HCT116 (cell line): ENCODE results near the gene MCF2L. TPM values are rescaled to one million over a fixed set of nuclear protein-coding genes. Genes with fewer than 3 reads are reported as not detected.

Experiments used
- ATAC-seq: fragments of 200-7000 bp; cut with Tn5 transposase; 2 replicates; pipeline ENCODE4 v1.9.1; 2020; ENCODE audit warnings: mild to moderate bottlenecking, moderate library complexity
- BruUV-seq: library from RNA; stranded (reverse); fragments of 400-500 nt; replicated peaks from 2 replicates; lab custom pipeline; 2021; lab: Mats Ljungman, UMichigan
- CTCF ChIA-PET: fragments of 300-600 bp; sonication (Branson Sonifier 250); formaldehyde crosslinking; loops from one replicate; lab custom pipeline; 2021; ENCODE audit warnings: antibody characterized with exemption; lab: Charles Lee
- POLR2A ChIA-PET: fragments of 300-600, 350-600 bp; sonication (Branson Sonifier 250); formaldehyde crosslinking; loops from one replicate; lab custom pipeline; 2021; ENCODE audit warnings: antibody characterized with exemption; lab: Charles Lee
- RAD21 ChIA-PET, 2 experiments: fragments of 300-600 bp; sonication (Branson Sonifier 250); formaldehyde crosslinking; loops; one replicate each; lab custom pipeline; 2023; ENCODE audit warnings: low total read pairs in 2 of 2; ENCODE audit not compliant: uncharacterized antibody in 2 of 2, unreplicated experiment in 2 of 2, low non-redundant PET in 1 of 2; lab: Charles Lee
- DNase-seq: peaks from one replicate; pipeline ENCODE4 v3.0.0-alpha.2; 2010; ENCODE audit warnings: low read depth, low spot score
- H2AFZ ChIP-seq: fragments of 200-600 bp; shearing (Covaris generic), sonication (generic); 2 replicates; pipeline ENCODE4 v1.6.1; 2017; ENCODE audit warnings: low read depth, mixed run types, mixed read lengths, antibody characterized with exemption, low read length; ENCODE audit not compliant: poor library complexity, severe bottlenecking
- H3K27ac ChIP-seq: 2 replicates; pipeline ENCODE4 v1.5.1; 2012; ENCODE audit warnings: low read depth, low read length
- H3K27me3 ChIP-seq: fragments of 200-600 bp; sonication (generic); 2 replicates; pipeline ENCODE4 v1.6.1; 2016; ENCODE audit warnings: mixed run types, low read length, mixed read lengths; ENCODE audit not compliant: insufficient read depth
- H3K36me3 ChIP-seq, 2 experiments: fragments of 200-500 bp in 1 of 2; fragments of 200-600 bp in 1 of 2; sonication (Bioruptor generic) in 1 of 2; sonication (generic) in 1 of 2; 2 replicates each; pipeline versions ENCODE4 v1.5.1 to v1.6.1; 2014 to 2016; ENCODE audit warnings: low read length in 2 of 2, inconsistent platforms in 1 of 2, mixed read lengths in 1 of 2, mixed run types in 1 of 2; ENCODE audit not compliant: insufficient read depth in 2 of 2, control insufficient read depth in 1 of 2
- H3K4me1 ChIP-seq, 2 experiments: fragments of 200-600 bp in 1 of 2; sonication (generic) in 1 of 2; 2 replicates each; pipeline versions ENCODE4 v1.5.1 to v1.6.1; 2012 to 2017; ENCODE audit warnings: low read length in 2 of 2, inconsistent platforms in 1 of 2, mild to moderate bottlenecking in 1 of 2, mixed read lengths in 1 of 2, mixed run types in 1 of 2, moderate library complexity in 1 of 2; ENCODE audit not compliant: insufficient read depth in 2 of 2, control insufficient read depth in 1 of 2
- H3K4me2 ChIP-seq: fragments of 200-600 bp; sonication (generic); 2 replicates; pipeline ENCODE4 v1.6.1; 2017; ENCODE audit warnings: mixed run types, low read length, mixed read lengths
- H3K4me3 ChIP-seq, 2 experiments: fragments of 200-600 bp in 1 of 2; sonication (generic) in 1 of 2; replicated peaks in 1 of 2; 2 replicates each; pipeline ENCODE4 v1.5.1; 2011 to 2016; ENCODE audit warnings: low read length in 2 of 2, control low read depth in 1 of 2, low read depth in 1 of 2, mild to moderate bottlenecking in 1 of 2, mixed read lengths in 1 of 2, mixed run types in 1 of 2
- H3K79me2 ChIP-seq: fragments of 200-600 bp; sonication (generic); 2 replicates; pipeline ENCODE4 v1.6.1; 2017; ENCODE audit warnings: mild to moderate bottlenecking, mixed run types, low read length, moderate library complexity, mixed read lengths; ENCODE audit not compliant: insufficient read depth
- H3K9ac ChIP-seq: fragments of 200-600 bp; sonication (generic); 2 replicates; pipeline ENCODE4 v1.6.1; 2016; ENCODE audit warnings: low read length, mixed read lengths
- H3K9me2 ChIP-seq: fragments of 200-600 bp; sonication (generic), shearing (Covaris generic); 2 replicates; pipeline ENCODE4 v1.6.1; 2017; ENCODE audit warnings: mixed run types, mild to moderate bottlenecking, moderate library complexity; ENCODE audit not compliant: insufficient read depth
- H3K9me3 ChIP-seq, 2 experiments: fragments of 200-500 bp in 1 of 2; fragments of 200-600 bp in 1 of 2; sonication (Bioruptor generic) in 1 of 2; sonication (generic) in 1 of 2; 2 replicates each; pipeline ENCODE4 v1.6.1; 2014 to 2017; ENCODE audit warnings: low read length in 2 of 2, mixed read lengths in 2 of 2, inconsistent platforms in 1 of 2, low read depth in 1 of 2, mild to moderate bottlenecking in 1 of 2, mixed run types in 1 of 2, moderate library complexity in 1 of 2; ENCODE audit not compliant: control insufficient read depth in 1 of 2, insufficient read depth in 1 of 2
- H4K20me1 ChIP-seq: fragments of 200-600 bp; sonication (generic), shearing (Covaris generic); 2 replicates; pipeline ENCODE4 v1.6.1; 2017; ENCODE audit warnings: mixed run types, mild to moderate bottlenecking, moderate library complexity; ENCODE audit not compliant: insufficient read depth
- CBX3 ChIP-seq: IDR thresholded peaks from 2 replicates; pipeline ENCODE4 v1.6.1; 2012; ENCODE audit warnings: low read depth
- EGR1 ChIP-seq: IDR thresholded peaks from 2 replicates; pipeline ENCODE4 v1.6.1; 2012; ENCODE audit warnings: low read depth
- ELF1 ChIP-seq: IDR thresholded peaks from 2 replicates; pipeline ENCODE4 v1.6.1; 2012; ENCODE audit warnings: low read depth, borderline replicate concordance
- EZH2phosphoT487 ChIP-seq: fragments of 200-600 bp; IDR thresholded peaks from 2 replicates; pipeline ENCODE4 v1.6.1; 2018; ENCODE audit warnings: antibody characterized with exemption, borderline replicate concordance
- JUND ChIP-seq: IDR thresholded peaks from 2 replicates; pipeline ENCODE4 v1.6.1; 2012
- POLR2AphosphoS5 ChIP-seq: IDR thresholded peaks from 2 replicates; pipeline ENCODE4 v1.6.1; 2011; ENCODE audit warnings: mild to moderate bottlenecking, low read depth, low read length, moderate library complexity
- RAD21 ChIP-seq: IDR thresholded peaks from 2 replicates; pipeline ENCODE4 v1.6.1; 2012; ENCODE audit warnings: low read depth, mild to moderate bottlenecking
- SIN3A ChIP-seq: IDR thresholded peaks from 2 replicates; pipeline ENCODE4 v1.6.1; 2012; ENCODE audit warnings: low read depth
- SP1 ChIP-seq: IDR thresholded peaks from 2 replicates; pipeline ENCODE4 v1.6.1; 2012; ENCODE audit warnings: low read depth
- SRF ChIP-seq: IDR thresholded peaks from 2 replicates; pipeline ENCODE4 v1.6.1; 2012; ENCODE audit warnings: low read depth
- TCF7L2 ChIP-seq: IDR thresholded peaks from 2 replicates; pipeline ENCODE4 v1.7.0; 2011; ENCODE audit warnings: borderline replicate concordance, inconsistent platforms; ENCODE audit not compliant: insufficient read depth, insufficient read length; ENCODE audit errors: extremely low read depth
- YY1 ChIP-seq: IDR thresholded peaks from 2 replicates; pipeline ENCODE4 v1.6.1; 2011; ENCODE audit warnings: low read length, low read depth, moderate library complexity, mild to moderate bottlenecking; ENCODE audit not compliant: insufficient replicate concordance; ENCODE audit errors: extremely low read depth
- intact Hi-C: fragments of 100-400 bp; cut with micrococcal nuclease; formaldehyde crosslinking; loops from 2 replicates; pipeline ENCODE4 v1.10.0; 2022
- total RNA-seq: library from RNA; stranded (reverse); gene quantifications from one replicate; pipeline ENCODE4 v1.2.1, GENCODE V29; 2021; ENCODE audit not compliant: unreplicated experiment
- TF ChIP-seq, protein P1 (sequence below): IDR thresholded peaks from 2 replicates; pipeline ENCODE4 v1.6.1; 2012; ENCODE audit warnings: low read depth
- TF ChIP-seq, protein P2 (sequence below): IDR thresholded peaks from 2 replicates; pipeline ENCODE4 v1.6.1; 2011; ENCODE audit warnings: mild to moderate bottlenecking, low read length, moderate library complexity; ENCODE audit not compliant: insufficient replicate concordance; ENCODE audit errors: extremely low read depth
- TF ChIP-seq, protein P3 (sequence below): IDR thresholded peaks from 2 replicates; pipeline ENCODE4 v1.6.1; 2012
- TF ChIP-seq, protein P4 (sequence below): IDR thresholded peaks from 2 replicates; pipeline ENCODE4 v1.6.1; 2012

The MCF2L gene
- total RNA-seq, 1 experiment from 2014 or later, result 19.3 TPM

DNA sequence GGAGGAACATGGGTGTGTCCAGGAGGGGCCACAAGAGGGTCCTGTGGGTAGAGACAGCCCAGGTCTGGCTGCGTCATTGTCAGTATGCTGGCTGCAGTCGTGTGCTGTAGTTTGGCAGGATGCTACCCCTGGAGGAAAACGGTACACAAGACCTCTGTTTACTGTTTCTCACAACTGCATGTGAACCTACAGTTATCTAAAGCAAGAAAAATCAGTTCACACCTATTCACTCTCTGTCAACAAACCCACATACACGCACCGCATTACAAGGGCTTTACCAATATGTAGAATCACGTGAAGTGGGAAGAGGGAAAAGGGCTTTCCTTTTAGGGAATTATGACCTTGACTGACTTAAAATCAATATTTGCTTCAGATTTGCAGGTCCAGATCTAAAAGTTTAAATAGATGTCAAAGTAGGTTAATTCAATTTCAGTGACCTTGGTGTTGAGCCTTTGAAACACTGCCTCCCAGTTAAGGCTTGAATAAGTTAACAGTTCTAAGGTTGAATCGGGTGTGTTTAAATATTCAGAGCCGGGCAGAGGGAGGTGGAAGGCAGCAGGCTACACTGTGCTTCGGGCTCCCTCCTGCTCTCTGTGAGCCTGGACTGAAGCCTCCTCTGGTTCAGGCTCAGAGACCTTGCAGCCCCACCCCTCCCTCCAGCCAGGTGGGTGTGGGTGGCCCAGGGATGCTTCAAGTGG, 17.2 kb upstream of the MCF2L start:
- H3K27ac ChIP-seq, result no peak overlapping the region

More for the DNA sequence above, 17.2 kb upstream of the MCF2L start:
- no peaks in the 10 kb centered on the region for H3K9me2 ChIP-seq
- ChIA-PET RAD21 (no interaction called here), POLR2A (no interaction called here), CTCF (interaction anchor here (1.8 kb wide), 1 partner anchor 9 kb away, joined by 7 read pairs; no protein-coding TSS in a partner anchor)
- H4K20me1 ChIP-seq, result no peaks in the 10 kb centered on the region
- no peak overlapping the region for H2AFZ ChIP-seq
- no TSS peak for BruUV-seq
- intact Hi-C loops, result no loop called here
- no peak overlapping the region for H3K4me2 ChIP-seq
- TF ChIP-seq CBX3, result no peak
- TF ChIP-seq, protein P1, sequence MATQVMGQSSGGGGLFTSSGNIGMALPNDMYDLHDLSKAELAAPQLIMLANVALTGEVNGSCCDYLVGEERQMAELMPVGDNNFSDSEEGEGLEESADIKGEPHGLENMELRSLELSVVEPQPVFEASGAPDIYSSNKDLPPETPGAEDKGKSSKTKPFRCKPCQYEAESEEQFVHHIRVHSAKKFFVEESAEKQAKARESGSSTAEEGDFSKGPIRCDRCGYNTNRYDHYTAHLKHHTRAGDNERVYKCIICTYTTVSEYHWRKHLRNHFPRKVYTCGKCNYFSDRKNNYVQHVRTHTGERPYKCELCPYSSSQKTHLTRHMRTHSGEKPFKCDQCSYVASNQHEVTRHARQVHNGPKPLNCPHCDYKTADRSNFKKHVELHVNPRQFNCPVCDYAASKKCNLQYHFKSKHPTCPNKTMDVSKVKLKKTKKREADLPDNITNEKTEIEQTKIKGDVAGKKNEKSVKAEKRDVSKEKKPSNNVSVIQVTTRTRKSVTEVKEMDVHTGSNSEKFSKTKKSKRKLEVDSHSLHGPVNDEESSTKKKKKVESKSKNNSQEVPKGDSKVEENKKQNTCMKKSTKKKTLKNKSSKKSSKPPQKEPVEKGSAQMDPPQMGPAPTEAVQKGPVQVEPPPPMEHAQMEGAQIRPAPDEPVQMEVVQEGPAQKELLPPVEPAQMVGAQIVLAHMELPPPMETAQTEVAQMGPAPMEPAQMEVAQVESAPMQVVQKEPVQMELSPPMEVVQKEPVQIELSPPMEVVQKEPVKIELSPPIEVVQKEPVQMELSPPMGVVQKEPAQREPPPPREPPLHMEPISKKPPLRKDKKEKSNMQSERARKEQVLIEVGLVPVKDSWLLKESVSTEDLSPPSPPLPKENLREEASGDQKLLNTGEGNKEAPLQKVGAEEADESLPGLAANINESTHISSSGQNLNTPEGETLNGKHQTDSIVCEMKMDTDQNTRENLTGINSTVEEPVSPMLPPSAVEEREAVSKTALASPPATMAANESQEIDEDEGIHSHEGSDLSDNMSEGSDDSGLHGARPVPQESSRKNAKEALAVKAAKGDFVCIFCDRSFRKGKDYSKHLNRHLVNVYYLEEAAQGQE, result no peak
- no peak for TF ChIP-seq SRF
- TF ChIP-seq YY1, result no peak
- TF ChIP-seq, protein P2, sequence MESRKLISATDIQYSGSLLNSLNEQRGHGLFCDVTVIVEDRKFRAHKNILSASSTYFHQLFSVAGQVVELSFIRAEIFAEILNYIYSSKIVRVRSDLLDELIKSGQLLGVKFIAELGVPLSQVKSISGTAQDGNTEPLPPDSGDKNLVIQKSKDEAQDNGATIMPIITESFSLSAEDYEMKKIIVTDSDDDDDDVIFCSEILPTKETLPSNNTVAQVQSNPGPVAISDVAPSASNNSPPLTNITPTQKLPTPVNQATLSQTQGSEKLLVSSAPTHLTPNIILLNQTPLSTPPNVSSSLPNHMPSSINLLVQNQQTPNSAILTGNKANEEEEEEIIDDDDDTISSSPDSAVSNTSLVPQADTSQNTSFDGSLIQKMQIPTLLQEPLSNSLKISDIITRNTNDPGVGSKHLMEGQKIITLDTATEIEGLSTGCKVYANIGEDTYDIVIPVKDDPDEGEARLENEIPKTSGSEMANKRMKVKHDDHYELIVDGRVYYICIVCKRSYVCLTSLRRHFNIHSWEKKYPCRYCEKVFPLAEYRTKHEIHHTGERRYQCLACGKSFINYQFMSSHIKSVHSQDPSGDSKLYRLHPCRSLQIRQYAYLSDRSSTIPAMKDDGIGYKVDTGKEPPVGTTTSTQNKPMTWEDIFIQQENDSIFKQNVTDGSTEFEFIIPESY, result no peak
- TF ChIP-seq SIN3A, result no peak
- TF ChIP-seq EZH2phosphoT487, result no peak
- no peak for TF ChIP-seq SP1
- TF ChIP-seq EGR1, result no peak
- TF ChIP-seq TCF7L2, result no peak
- TF ChIP-seq RAD21, result no peak
- no peak for TF ChIP-seq POLR2AphosphoS5
- no peak for TF ChIP-seq ELF1
- TF ChIP-seq JUND, result no peak
- TF ChIP-seq, protein P3, sequence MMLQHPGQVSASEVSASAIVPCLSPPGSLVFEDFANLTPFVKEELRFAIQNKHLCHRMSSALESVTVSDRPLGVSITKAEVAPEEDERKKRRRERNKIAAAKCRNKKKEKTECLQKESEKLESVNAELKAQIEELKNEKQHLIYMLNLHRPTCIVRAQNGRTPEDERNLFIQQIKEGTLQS, result no peak
- TF ChIP-seq, protein P4, sequence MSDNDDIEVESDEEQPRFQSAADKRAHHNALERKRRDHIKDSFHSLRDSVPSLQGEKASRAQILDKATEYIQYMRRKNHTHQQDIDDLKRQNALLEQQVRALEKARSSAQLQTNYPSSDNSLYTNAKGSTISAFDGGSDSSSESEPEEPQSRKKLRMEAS, result no peak
- ATAC-seq, result no peak
- no peaks in the 10 kb centered on the region for H3K79me2 ChIP-seq
- H3K9ac ChIP-seq, result no peak overlapping the region
- H3K36me3 ChIP-seq, result no peaks in the 10 kb centered on the region
- 0 out of 2 replicates have a peak, but pooled peaks cover 4% of the 10 kb centered on the region for H3K27me3 ChIP-seq
- no peak for DNase-seq
- no peaks in the 10 kb centered on the region for H3K4me1 ChIP-seq
- H3K4me3 ChIP-seq, result no peak overlapping the region
- no peaks in the 10 kb centered on the region for H3K9me3 ChIP-seq
